Measurements from ENCODE around the gene STRAP.
"Not testable (repeated sequence)": the region's sequence is repeated elsewhere in the genome, so short reads cannot be mapped to it uniquely, and the experiment has no call there.

STRAP gene

DNA sequence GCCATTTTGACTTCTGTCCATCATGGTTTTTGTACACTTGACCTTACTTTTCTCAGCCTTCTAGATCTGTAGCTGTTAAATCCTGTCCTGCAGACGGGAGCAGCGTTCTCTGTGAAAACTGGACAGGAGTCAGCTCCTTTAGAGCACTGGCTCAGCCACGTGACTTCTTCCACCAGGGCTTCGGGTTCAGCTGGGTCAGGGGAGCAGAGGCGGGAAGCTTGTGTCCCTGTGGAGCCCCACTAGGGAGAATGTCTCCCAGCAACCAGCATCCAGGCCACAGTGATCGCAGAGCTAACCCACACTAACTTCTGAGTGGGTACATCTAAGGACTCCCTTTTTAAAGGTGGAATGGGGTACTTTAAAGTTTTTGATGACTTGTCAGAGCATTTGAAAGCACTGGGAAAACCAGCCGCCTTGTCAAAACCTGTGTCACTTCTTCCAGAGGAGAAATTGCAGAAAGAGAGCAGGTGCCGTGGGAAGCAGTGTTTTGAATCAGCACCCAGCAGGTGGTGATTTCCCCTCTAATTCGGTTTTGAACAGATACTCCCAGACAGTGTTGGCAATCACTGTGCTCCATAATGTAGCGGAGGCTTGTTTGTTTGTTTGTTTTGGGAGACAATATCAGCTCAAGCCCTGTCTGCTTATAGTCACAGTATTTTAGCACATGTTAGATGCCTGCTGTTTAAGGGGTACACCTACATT, 46.8 kb downstream of the STRAP start:
- peak in 2 of 3 experiments; percentile 66 to 85 for DNase-seq

DNA sequence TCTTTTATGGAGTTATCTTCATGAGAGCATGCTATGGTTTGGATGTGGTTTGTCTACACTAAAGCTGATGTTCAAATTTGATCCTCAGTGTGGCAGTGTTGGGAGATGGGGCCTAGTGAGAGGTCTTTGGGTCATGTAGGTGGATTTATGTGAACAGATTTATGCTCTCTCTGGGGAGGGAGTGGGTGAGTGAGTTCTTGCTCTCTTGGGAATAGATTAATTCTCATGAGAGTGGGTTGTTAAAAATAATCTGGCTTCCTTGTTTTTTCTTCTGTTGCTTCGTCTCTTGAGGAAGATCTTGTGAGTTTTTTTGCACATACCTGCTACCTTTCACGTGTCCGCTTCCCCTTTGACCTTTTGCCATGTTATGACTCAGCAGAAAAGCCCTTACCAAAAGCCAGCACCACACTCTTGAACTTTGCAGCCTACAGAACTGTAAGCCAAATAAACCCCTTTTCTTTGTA, 49.4 kb downstream of the STRAP start:
- peak in 1 of 3 experiments; percentile 16 for DNase-seq

DNA sequence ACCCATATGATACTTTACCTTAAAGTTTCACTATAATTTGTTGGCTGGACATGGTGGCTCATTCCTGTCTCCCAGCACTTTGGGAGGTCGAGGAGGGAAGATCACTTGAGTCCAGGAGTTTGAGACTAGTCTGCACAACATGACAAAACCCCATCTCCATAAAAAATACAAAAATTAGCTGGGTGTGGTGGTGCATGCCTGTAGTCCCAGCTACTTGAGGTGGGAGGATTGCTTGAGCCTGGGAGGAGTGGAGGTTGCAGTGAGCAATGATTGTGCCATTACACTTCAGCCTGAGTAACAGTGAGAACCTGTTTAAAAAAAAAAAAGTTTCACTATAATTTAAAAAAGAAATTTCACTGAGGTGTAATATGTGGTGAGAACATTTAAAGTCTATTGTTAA, 50.1 kb downstream of the STRAP start:
- no peak for DNase-seq

DNA sequence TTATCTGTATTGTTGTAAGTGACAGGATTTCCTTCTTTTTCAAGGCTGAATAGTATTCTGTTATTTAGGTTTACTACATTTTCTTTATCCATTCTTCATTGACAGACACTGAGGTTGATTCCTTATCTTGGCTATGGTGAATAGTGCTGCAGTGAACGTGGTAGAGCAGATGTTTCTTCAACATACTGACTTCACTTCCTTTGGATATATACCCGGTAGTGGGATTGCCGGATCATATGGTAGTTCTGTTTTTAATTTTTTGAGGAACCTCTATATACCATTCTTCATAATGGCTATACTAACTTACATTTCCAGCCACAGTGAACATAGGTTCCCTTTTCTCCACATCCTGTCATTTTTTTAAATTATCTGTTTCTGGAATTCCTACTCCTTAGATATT, 50.8 kb downstream of the STRAP start:
- DNase-seq = no peak

DNA sequence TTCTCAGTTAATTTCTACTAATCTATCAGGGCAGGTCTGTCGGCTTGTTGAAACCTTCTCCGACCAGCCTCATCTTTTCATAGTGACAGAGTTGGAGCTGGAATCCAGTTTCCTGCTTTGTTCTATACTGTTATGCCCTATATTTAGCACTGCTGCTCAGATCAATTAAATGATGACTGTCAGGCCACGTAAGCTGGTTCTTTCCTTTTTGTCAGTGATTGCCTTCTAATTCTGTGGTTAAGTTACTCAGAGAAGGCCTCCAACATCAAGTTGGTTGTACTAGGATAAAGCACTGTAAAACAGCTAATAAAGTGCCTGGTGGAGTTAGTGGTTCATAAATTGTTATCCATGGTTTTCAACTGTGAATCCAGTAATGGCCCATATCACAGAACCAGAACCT, 51.6 kb downstream of the STRAP start:
- no peak for DNase-seq

DNA sequence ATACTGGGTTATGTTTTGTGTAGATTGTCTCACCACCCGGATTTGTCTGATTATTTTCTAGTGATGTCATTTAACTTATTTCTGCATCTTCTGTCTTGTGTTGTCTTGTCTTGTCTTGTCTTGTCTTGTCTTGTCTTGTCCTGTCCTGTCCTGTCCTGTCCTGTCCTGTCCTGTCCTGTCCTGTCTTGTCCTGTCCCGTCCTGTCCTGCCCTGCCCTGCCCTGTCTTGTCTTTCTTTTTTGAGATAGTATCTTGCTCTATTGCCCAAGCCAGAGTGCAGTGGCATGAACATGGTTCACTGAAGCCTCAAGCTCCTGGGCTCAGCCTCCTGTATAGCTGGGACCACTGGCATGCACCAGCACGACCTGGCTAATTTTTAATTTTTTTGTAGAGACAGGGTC, 54.6 kb downstream of the STRAP start:
- DNase-seq = no peak

DNA sequence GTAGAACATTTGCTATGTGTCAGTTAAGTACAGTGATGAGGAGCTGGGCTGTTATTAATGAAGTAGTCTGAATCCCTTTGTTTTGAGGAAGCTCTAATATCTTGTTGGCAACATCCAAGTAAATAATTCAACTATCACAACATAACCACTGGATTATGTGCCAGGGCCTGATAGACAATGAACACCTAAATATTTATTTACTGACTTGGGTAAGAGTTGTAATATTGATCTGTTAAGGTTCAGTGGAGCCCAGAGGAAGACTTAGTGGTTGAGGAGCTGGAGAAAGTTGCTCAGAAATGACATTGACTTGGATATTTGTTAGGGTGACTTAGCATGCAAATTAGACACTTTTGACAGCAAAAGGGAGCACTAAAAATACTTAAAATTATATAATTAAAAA, 55.7 kb downstream of the STRAP start:
- DNase-seq = no peak

DNA sequence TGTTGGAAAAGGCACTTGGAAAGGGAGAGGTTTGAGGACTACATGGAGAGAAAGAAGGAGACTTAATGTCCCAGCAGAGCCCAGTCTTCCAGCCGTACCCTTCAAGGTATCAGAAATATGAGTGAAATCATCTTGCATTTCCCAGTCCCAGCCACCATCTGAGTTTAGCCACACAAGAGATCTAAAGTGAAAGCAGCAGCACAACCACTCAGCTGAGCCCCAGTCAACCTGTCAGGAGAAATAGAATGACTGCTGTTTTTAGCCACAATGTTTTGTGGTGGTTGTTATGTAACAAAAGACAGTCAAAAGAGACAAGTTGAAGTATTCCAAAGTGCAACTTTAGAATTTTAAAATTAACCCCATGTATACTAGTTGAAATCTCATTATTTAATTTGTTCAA, 56.9 kb downstream of the STRAP start:
- no peak for DNase-seq

DNA sequence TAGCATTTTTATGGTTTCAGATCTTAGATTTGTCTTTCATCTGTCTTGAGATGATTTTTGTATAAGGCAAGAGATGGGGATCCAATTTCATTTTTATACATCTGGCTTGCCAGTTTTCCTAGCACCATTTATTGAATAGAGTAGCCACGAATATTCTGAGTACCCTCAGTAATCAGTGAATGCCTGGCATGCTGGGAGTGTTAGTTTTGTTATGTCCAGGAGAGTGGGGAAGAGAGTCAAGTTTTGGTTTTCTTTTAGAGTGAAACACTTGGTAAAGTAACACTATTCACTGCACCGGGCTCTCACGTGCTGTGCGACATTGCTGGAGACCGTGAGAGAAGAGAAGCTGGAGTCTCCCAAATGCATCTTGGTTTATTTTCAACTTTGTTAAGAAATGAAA, 60.3 kb downstream of the STRAP start:
- no peak for DNase-seq

DNA sequence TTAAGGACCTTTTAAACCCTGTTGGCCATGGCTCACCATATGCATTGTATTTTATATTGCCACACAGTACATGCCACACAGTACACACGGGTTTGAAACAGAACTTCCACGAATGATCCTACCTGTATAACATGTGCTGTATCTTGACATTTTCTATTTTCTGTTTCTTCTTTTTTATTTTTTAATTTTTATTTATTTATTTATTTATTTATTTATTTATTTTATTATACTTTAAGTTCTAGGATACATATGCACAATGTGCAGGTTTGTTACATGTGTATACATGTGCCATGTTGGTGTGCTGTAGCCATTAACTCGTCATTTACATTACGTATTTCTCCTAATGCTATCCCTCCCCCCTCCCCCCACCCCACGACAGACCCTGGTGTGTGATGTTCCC, 61.3 kb downstream of the STRAP start:
- not testable (repeated sequence) for DNase-seq

DNA sequence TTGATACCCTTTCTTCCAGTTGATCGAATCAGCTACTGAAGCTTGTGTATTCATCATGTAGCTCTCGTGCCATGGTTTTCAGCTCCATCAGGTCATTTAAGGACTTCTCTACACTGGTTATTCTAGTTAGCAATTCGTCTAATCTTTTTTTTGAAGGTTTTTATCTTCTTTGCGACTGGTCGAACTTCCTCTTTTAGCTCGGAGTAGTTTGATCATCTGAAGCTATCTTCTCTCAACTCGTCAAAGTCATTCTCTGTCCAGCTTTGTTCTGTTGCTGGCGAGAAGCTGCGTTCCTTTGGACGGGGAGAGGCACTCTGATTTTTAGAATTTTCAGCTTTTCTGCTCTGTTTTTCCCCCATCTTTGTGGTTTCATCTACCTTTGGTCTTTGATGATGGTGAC, 66.3 kb downstream of the STRAP start:
- DNase-seq = not testable (repeated sequence)
